Activated CD8-positive, alpha-beta T cell treated with anti-CD3 and anti-CD28 coated beads, Interleukin-2, amount 10 ng/mL, durations not matched to agents 7 days and 5 days (primary cell): Measurements from ENCODE around the gene SLC16A1. TPM values are rescaled to one million over a fixed set of nuclear protein-coding genes. Genes with fewer than 3 reads are reported as not detected.
A peak's percentile ranks its signal among the peaks of the same experiment; 100 is the strongest.
"Not testable (repeated sequence)": the region's sequence is repeated elsewhere in the genome, so short reads cannot be mapped to it uniquely, and the experiment has no call there.

Experiments used
- ATAC-seq: fragments of 150-1000 bp; cut with Tn5 transposase; one replicate; pipeline ENCODE4 v1.10.0; 2021; ENCODE audit warnings: moderate library complexity
- CTCF ChIA-PET: fragments of 350-600 bp; sonication (Branson Sonifier 250); formaldehyde crosslinking; loops from one replicate; lab custom pipeline; 2021; ENCODE audit warnings: antibody characterized with exemption; lab: Charles Lee
- POLR2A ChIA-PET: fragments of 350-600 bp; sonication (Branson Sonifier 250); formaldehyde crosslinking; loops from one replicate; lab custom pipeline; 2021; ENCODE audit warnings: antibody characterized with exemption; lab: Charles Lee
- DNase-seq: peaks from one replicate; pipeline ENCODE4 v3.0.0-alpha.2; 2020
- H3K27ac Mint-ChIP-seq: one replicate; pipeline ENCODE4 v1.8.0; 2021; ENCODE audit warnings: mild to moderate bottlenecking, mixed read lengths
- H3K27me3 Mint-ChIP-seq: one replicate; pipeline ENCODE4 v1.8.0; 2021; ENCODE audit warnings: low read depth, mixed read lengths
- H3K36me3 Mint-ChIP-seq: one replicate; pipeline ENCODE4 v1.8.0; 2021; ENCODE audit warnings: low read depth, mixed read lengths
- H3K4me1 Mint-ChIP-seq: one replicate; pipeline ENCODE4 v1.8.0; 2021; ENCODE audit warnings: low read depth, mixed read lengths
- H3K4me3 Mint-ChIP-seq: one replicate; pipeline ENCODE4 v1.8.0; 2021; ENCODE audit warnings: mild to moderate bottlenecking, mixed read lengths
- H3K9me3 Mint-ChIP-seq: one replicate; pipeline ENCODE4 v1.8.0; 2022; ENCODE audit warnings: mixed read lengths; ENCODE audit not compliant: insufficient read depth
- total RNA-seq, 2 experiments: library from RNA; stranded (reverse); gene quantifications; one replicate each; pipeline ENCODE4 v1.2.3, GENCODE V29; 2021

SLC16A1 gene, protein sequence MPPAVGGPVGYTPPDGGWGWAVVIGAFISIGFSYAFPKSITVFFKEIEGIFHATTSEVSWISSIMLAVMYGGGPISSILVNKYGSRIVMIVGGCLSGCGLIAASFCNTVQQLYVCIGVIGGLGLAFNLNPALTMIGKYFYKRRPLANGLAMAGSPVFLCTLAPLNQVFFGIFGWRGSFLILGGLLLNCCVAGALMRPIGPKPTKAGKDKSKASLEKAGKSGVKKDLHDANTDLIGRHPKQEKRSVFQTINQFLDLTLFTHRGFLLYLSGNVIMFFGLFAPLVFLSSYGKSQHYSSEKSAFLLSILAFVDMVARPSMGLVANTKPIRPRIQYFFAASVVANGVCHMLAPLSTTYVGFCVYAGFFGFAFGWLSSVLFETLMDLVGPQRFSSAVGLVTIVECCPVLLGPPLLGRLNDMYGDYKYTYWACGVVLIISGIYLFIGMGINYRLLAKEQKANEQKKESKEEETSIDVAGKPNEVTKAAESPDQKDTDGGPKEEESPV
- 10 to 100 TPM; 53.0 to 54.5 TPM for total RNA-seq

DNA sequence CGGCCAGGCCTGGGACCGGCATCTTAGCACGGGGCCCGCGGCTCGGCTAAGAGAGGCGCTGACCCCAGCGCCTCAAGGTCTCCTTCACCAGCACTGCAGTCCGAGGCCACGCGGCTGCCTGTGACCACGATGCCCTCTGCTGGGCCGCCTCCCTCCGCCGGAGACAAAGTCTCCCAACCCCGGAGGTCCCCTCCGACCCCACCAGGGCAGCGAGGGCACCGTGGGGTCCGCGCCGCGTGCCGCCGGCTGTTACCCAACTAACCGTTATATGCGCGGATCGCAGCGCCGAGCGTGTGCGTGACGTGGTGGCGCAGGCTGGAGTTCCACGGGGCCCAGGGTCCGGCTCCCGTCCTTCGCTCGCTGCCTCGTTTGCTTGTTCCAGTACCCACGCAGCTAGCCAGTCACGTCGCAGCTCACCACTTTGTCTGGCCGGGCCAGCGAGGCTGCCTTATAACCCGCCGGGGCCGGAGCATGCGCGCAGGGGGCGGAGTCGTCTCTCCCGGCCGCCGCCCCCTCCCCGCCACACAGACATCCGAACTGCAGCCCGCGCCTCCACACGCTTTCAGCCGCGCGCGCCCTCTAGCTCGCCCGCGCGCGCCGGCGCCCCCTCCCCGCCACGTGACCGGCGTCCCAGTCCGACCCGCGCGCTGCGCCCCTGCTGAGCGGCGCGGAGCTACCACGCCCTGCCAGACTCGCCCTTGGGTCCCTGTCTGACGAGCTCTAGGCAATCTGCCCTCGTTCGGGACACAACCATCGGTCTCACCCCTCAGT lies at the start of gene SLC16A1:
Gene SLC16A1, minus strand, starts transcription at position 424 of the 771 bp plus-strand sequence. CDS start 26,888 bp downstream, outside the sequence.
- CTCF ChIA-PET: interaction anchor here (0.8 to 1.3 kb wide), 6 partner anchors 12 to 116 kb away, joined by 3 to 15 read pairs (median 4); partner anchors contain the start of gene LRIG2
- DNase-seq: peak; percentile 92
- ATAC-seq: peak; percentile 79
- Mint-ChIP-seq H3K27me3 (no peaks in the 10 kb centered on the region), H3K4me3 (peak within 1 kb of the TSS; percentile 100), H3K9me3 (no peaks in the 10 kb centered on the region), H3K4me1 (peaks cover 57% of the 10 kb centered on the region), H3K27ac (peak within 1 kb of the TSS; percentile 100), H3K36me3 (peaks cover 34% of the 10 kb centered on the region)
- POLR2A ChIA-PET: interaction anchor here (0.6 to 1.9 kb wide), 9 partner anchors 9 to 802 kb away, joined by 3 to 14 read pairs (median 3); partner anchors contain the start of genes CAPZA1, LRIG2, PPM1J and ST7L

DNA sequence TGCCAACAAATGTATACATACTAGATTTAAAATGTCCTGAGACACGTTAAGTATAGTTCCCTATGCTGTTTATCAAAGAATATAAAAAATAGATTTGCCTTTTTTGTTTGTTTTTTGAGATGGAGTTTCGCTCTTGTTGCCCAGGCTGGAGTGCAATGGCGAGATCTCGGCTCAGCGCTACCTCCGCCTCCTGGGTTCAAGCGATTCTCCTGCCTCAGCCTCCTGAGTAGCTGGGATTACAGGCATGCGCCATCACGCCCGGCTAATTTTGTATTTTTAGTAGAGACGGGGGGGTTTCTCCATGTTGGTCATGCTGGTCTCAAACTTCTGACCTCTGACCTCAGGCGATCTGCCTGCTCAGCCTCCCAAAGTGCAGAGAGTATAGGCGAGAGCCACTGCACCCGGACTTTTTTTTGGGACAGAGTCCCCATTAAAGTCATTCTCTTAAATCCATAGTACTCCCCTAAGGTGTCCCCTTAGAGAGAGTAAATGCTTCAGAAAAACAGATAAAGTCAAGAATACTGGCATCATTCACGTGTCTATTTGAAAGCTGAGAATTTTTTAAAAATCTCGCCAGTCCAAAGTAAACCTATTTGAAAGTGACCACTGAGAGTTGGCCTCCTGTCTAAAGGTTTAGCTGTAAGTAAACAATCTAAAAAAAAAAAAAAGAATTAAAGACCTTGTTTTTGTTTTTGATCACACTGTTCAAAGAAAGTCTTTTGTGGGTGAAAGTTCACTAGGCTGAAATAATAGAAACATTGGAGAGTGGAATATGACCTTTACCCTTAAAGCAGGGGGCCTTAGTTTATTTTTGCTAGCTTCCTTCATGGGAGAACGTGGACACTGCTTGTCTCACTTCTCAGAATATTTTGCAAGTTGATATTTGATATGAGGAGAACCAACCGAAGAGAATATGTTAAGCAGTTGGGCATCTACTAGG lies 48.0 kb upstream of the SLC16A1 start:
- no peaks in the 10 kb centered on the region for H3K9me3 Mint-ChIP-seq
- no peak overlapping the region for H3K27ac Mint-ChIP-seq
- POLR2A ChIA-PET: no interaction called here
- H3K36me3 Mint-ChIP-seq: peaks cover 15% of the 10 kb centered on the region
- no peaks in the 10 kb centered on the region for H3K27me3 Mint-ChIP-seq
- H3K4me1 Mint-ChIP-seq: no peaks in the 10 kb centered on the region
- CTCF ChIA-PET: interaction anchor here (1.1 to 1.2 kb wide), 3 partner anchors 69 to 645 kb away, joined by 3 read pairs; partner anchors contain the start of genes LRIG2 and PPM1J
- no peak overlapping the region for H3K4me3 Mint-ChIP-seq
- DNase-seq (no peak), ATAC-seq (no peak)

DNA sequence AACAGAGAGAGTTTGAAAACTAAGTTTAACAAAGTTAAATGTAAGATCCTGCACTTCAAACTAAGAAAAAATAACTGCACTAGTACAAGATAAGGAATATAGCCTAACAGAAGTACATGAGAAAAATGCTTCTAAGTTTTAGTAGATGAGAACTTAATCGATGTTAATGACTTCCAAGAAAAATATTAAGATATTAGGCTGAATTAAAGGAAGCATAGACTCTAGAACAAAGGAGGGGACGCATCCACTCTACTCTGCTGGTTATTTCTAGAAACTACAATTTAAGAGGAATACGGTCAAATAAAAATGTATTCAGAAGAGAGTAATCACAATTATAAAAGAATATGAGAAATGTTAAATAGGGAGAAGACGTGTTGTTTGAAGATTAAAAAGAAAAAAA lies 46.3 kb upstream of the SLC16A1 start:
- ATAC-seq (no peak), DNase-seq (no peak)
- no peak overlapping the region for H3K4me3 Mint-ChIP-seq
- POLR2A ChIA-PET: no interaction called here
- H3K9me3 Mint-ChIP-seq: no peaks in the 10 kb centered on the region
- H3K36me3 Mint-ChIP-seq: peaks cover 15% of the 10 kb centered on the region
- no peaks in the 10 kb centered on the region for H3K27me3 Mint-ChIP-seq
- no peaks in the 10 kb centered on the region for H3K4me1 Mint-ChIP-seq
- no peak overlapping the region for H3K27ac Mint-ChIP-seq
- CTCF ChIA-PET: no interaction called here

- Mint-ChIP-seq H3K9me3 (no peaks in the 10 kb centered on the region), H3K27me3 (no peaks in the 10 kb centered on the region), H3K36me3 (peaks cover 12% of the 10 kb centered on the region), H3K4me1 (no peaks in the 10 kb centered on the region), H3K27ac (no peak overlapping the region), H3K4me3 (no peak overlapping the region)
- ChIA-PET POLR2A (no interaction called here), CTCF (interaction anchor here (1.2 kb wide), 2 partner anchors 15 to 74 kb away, joined by 3 to 4 read pairs; no protein-coding TSS in a partner anchor)
- DNase-seq (no peak), ATAC-seq (no peak)
Measured at GRCh38 chr1:112998592-112999235, 42.7 kb upstream of the SLC16A1 start.

GRCh38 chr1:112997781-112998180 lies 41.8 kb upstream of the SLC16A1 start:
- DNase-seq: no peak
- ChIA-PET CTCF (interaction anchor here (1.2 kb wide), 2 partner anchors 16 to 75 kb away, joined by 3 to 4 read pairs; no protein-coding TSS in a partner anchor), POLR2A (no interaction called here)
- Mint-ChIP-seq H3K27me3 (no peaks in the 10 kb centered on the region), H3K4me1 (no peaks in the 10 kb centered on the region), H3K9me3 (no peaks in the 10 kb centered on the region), H3K27ac (no peak overlapping the region), H3K36me3 (peaks cover 12% of the 10 kb centered on the region), H3K4me3 (no peak overlapping the region)
- no peak for ATAC-seq

- DNase-seq (no peak), ATAC-seq (no peak)
- Mint-ChIP-seq H3K4me3 (no peak overlapping the region), H3K9me3 (no peaks in the 10 kb centered on the region), H3K36me3 (peaks cover 11% of the 10 kb centered on the region), H3K27ac (no peak overlapping the region), H3K4me1 (no peaks in the 10 kb centered on the region), H3K27me3 (no peaks in the 10 kb centered on the region)
- ChIA-PET CTCF (no interaction called here), POLR2A (no interaction called here)
Measured at GRCh38 chr1:112995890-112996289, 39.9 kb upstream of the SLC16A1 start.

DNA sequence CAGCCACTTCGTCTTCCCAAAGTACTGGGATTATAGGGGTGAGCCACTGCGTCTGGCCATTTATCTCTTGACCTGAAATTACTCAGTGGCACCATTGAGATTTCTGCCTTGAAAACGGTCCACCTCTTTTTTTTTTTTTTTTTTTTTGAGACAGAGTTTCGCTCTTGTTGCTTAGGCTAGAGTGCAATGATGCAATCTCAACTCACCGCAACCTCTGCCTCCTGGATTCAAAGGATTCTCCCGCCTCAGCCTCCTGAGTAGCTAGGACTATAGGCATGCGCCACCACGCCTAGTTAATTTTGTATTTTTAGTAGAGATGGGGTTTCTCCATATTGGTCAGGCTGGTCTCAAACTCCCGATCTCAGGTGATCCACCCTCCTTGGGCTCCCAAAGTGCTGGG lies 39.0 kb upstream of the SLC16A1 start:
- CTCF ChIA-PET, H3K27ac Mint-ChIP-seq, H3K4me1 Mint-ChIP-seq, H3K36me3 Mint-ChIP-seq, DNase-seq, H3K4me3 Mint-ChIP-seq, H3K27me3 Mint-ChIP-seq, POLR2A ChIA-PET, H3K9me3 Mint-ChIP-seq, ATAC-seq: not testable (repeated sequence)

DNA sequence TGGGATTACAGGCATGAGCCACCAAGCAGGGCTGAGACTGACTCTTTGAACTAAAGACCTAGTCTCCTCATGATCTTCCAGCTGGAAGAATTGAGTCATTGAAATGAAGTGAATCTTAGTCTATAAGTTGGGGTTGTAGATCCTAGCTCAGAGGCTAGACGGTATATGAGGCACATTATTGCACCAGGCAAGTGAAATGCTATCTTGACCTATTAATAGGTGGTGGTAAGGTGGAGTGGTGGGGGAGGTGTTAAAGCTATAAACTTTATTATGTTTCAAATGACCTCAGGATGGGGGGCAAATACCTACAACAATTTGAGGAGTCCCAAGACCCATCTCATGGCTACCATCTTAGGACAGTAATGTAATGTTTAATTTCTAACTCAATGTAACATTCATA lies 36.8 kb upstream of the SLC16A1 start:
- Mint-ChIP-seq H3K27me3 (no peaks in the 10 kb centered on the region), H3K4me1 (no peaks in the 10 kb centered on the region), H3K4me3 (no peak overlapping the region), H3K27ac (no peak overlapping the region), H3K9me3 (no peaks in the 10 kb centered on the region), H3K36me3 (peaks cover 9% of the 10 kb centered on the region)
- ATAC-seq (no peak), DNase-seq (no peak)
- ChIA-PET POLR2A (no interaction called here), CTCF (interaction anchor here (1.2 kb wide), 1 partner anchor 80 kb away, joined by 5 read pairs; the partner anchor contains the start of gene LRIG2)

- no peak for DNase-seq
- POLR2A ChIA-PET: no interaction called here
- H3K4me1 Mint-ChIP-seq: no peaks in the 10 kb centered on the region
- H3K27me3 Mint-ChIP-seq: no peaks in the 10 kb centered on the region
- ATAC-seq: no peak
- CTCF ChIA-PET: no interaction called here
- H3K36me3 Mint-ChIP-seq: peaks cover 4% of the 10 kb centered on the region
- H3K27ac Mint-ChIP-seq: no peak overlapping the region
- H3K4me3 Mint-ChIP-seq: no peak overlapping the region
- H3K9me3 Mint-ChIP-seq: no peaks in the 10 kb centered on the region
Measured at GRCh38 chr1:112991402-112992120, 35.6 kb upstream of the SLC16A1 start.

GRCh38 chr1:112990271-112990670 lies 34.3 kb upstream of the SLC16A1 start:
- no peak overlapping the region for H3K4me3 Mint-ChIP-seq
- no peaks in the 10 kb centered on the region for H3K4me1 Mint-ChIP-seq
- H3K9me3 Mint-ChIP-seq: no peaks in the 10 kb centered on the region
- no peak overlapping the region for H3K27ac Mint-ChIP-seq
- ATAC-seq (no peak), DNase-seq (no peak)
- ChIA-PET CTCF (no interaction called here), POLR2A (no interaction called here)
- H3K36me3 Mint-ChIP-seq: peaks cover 4% of the 10 kb centered on the region
- H3K27me3 Mint-ChIP-seq: no peaks in the 10 kb centered on the region
